NCI-H2107 treated with DMSO at 0.1 percent for 48 hours (cell line): ENCODE measurements around the gene UBR7.

ENCODE experiments used
- DNase-seq: peaks from one replicate; lab custom pipeline; 2025; ENCODE audit not compliant: unreplicated experiment; lab: John Stamatoyannopoulos, UW

UBR7 gene

GRCh38 chr14:93249128-93249831 is 42.2 kb downstream of the UBR7 start:
- no peak for DNase-seq

DNA sequence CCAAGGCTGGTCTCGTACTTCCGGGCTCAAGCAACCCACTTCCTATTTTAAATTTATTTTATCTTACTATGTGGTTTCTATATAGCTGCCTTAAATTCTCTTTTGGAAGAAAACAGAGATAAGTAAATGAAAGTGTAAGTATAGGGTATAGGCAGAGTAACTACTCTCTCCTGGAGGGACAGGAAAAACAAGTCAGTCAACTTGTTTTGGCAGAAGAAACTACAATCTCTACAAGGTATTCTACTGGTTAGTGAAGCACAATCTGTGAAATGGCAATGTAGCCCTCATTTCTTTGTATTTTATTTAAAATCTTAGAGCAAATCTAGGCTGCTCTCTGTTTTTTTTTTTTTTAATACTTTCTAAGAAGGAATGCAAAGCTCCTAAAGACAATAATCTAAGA is 55.4 kb downstream of the UBR7 start:
- DNase-seq: no peak

DNA sequence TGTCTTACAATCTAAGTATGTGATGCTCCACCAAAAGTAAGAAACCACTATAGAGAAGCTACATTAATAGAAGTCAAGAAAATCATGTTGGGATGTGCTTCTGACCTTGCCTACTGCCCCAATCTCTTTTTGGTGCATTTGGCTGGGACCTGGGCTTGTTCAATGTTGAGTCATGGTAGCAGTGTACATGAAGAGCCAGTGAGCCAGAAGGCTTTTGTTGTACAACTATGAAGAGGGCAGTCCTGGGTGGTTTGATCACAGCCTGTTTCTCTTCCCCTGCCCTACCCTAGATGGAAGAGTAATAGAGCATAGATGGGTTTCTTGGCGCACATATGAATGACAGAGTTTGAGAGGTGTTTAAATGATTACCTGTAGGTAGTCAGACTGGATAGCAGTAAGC is 56.4 kb downstream of the UBR7 start:
- no peak for DNase-seq

GRCh38 chr14:93266127-93266526 is 59.1 kb downstream of the UBR7 start:
- DNase-seq: no peak

GRCh38 chr14:93267149-93267711 is 60.2 kb downstream of the UBR7 start:
- no peak for DNase-seq

DNA sequence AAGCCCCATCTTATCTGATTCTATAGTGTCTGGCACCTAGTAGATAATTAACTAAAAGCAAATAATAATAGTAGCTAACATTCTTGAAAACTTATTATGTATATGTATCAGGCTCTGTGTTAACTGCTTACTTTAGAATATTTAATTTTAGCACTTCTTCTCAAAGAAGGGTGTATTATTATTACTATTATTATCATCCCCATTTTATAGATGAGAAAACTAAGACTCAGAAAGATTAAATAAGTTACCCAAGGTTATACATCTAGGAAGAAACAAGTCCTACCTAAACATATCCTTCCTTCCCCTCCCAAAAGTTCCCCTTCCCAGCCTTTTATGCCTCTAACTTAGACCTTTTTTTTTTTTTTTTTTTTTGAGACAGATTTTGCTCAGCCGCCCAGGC is 61.4 kb downstream of the UBR7 start:
- DNase-seq: no peak

GRCh38 chr14:93269341-93270068 is 62.4 kb downstream of the UBR7 start:
- no peak for DNase-seq

DNA sequence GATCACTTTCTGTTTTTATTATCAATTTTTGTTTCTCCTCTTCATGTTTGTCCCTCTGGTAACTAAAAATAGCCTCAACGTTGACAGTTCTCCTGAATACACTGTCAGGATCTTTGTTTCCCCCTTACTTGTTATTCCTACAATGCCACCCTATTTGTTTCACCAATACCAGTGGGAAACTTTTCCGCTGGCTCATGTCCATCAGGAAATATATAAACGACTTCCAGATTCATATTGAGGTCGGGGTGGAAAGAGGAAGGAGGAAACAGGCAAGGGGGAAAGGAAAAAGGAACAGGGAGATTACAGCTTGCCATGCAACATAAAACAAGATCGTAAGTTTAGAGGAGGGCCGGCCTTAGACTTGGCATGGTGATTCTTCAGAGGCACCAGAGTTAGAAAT is 64.1 kb downstream of the UBR7 start:
- DNase-seq: no peak

DNA sequence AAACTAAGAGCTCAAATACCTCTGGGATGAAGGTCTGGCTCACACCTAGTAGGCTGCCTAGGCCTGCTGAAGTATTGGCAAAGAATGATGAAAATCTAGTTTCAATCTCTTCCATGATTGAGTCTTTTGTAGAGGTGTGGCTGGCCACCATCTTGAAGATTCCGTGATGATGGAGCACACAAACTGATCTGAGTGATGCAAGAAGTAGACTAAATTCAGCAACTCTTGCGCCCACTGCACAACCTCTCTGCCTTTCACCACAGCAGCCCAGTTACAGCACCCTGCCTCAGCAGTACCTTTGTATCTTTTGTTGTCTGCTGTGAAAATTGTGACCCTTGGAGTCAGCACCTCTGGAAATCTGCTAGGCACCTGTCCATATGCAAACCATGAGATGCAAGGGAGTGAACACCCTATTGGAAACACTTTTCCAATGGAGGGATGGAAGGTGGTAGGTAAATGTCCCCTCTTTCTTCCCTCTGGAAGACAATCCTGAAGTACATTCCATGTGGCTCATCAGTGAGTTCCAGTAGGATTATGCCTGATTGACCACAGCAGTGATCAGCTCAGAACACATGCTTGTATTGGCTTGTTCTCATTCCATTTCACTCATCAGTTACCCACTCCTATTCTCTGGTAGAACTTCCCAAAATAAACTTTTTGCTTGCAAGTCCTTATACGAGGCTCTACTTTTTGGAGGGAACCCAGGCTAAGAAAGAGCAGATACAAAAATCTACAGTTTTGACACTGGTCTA is 67.2 kb downstream of the UBR7 start:
- DNase-seq: no peak

GRCh38 chr14:93276031-93276716 is 69.1 kb downstream of the UBR7 start:
- no peak for DNase-seq
